WTC11 (cell line): ENCODE data around the gene LRRC4B. TPM values are rescaled to one million over a fixed set of nuclear protein-coding genes. Genes with fewer than 3 reads are reported as not detected.

Experiments used
- ATAC-seq: fragments of 200-7000 bp; cut with Tn5 transposase; 2 replicates; pipeline ENCODE4 v1.10.0; 2021; ENCODE audit warnings: mild to moderate bottlenecking, moderate library complexity
- CTCF ChIA-PET: fragments of 300-600 bp; sonication (Branson Sonifier 250); formaldehyde crosslinking; loops from one replicate; lab custom pipeline; 2021; ENCODE audit warnings: antibody characterized with exemption; lab: Charles Lee
- POLR2A ChIA-PET: fragments of 350-600 bp; sonication (Branson Sonifier 250); formaldehyde crosslinking; loops from one replicate; lab custom pipeline; 2021; ENCODE audit warnings: antibody characterized with exemption; lab: Charles Lee
- DNase-seq: peaks from one replicate; pipeline ENCODE4 v3.0.0; 2021; ENCODE audit warnings: low spot score
- H3K27ac Mint-ChIP-seq: 2 replicates; pipeline ENCODE4 v1.8.0; 2021; ENCODE audit warnings: mixed read lengths
- H3K27me3 Mint-ChIP-seq: 2 replicates; pipeline ENCODE4 v1.8.0; 2021; ENCODE audit warnings: low read depth, mild to moderate bottlenecking, moderate library complexity, mixed read lengths
- H3K36me3 Mint-ChIP-seq: 2 replicates; pipeline ENCODE4 v1.8.0; 2021; ENCODE audit warnings: mixed read lengths
- H3K4me1 Mint-ChIP-seq: 2 replicates; pipeline ENCODE4 v1.8.0; 2022; ENCODE audit warnings: mixed read lengths
- H3K4me3 Mint-ChIP-seq: 2 replicates; pipeline ENCODE4 v1.8.0; 2021; ENCODE audit warnings: mild to moderate bottlenecking, moderate library complexity, mixed read lengths
- H3K9me3 Mint-ChIP-seq: 2 replicates; pipeline ENCODE4 v1.8.0; 2021; ENCODE audit warnings: mixed read lengths
- AR ChIP-seq: fragments of 250-450 bp; sonication (Bioruptor Pico); IDR thresholded peaks from 2 replicates; pipeline ENCODE4 v1.9.0; 2021; ENCODE audit warnings: mild to moderate bottlenecking
- ARID4B ChIP-seq: sonication (generic); formaldehyde crosslinking; IDR thresholded peaks from 2 replicates; pipeline ENCODE4 v1.8.0; 2023; ENCODE audit warnings: missing genetic modification reagents, mild to moderate bottlenecking, borderline replicate concordance
- CREM ChIP-seq: sonication (generic); formaldehyde crosslinking; IDR thresholded peaks from 2 replicates; pipeline ENCODE4 v1.8.1; 2022; ENCODE audit warnings: mild to moderate bottlenecking, missing genetic modification reagents, moderate library complexity
- FOXP4 ChIP-seq: sonication (generic); formaldehyde crosslinking; IDR thresholded peaks from 2 replicates; pipeline ENCODE4 v1.8.0; 2022; ENCODE audit warnings: mild to moderate bottlenecking, missing genetic modification reagents
- JAZF1 ChIP-seq: fragments of 250-450 bp; sonication (Bioruptor Pico); IDR thresholded peaks from 2 replicates; pipeline ENCODE4 v1.9.0; 2021; ENCODE audit warnings: moderate library complexity, mild to moderate bottlenecking, inconsistent platforms
- MYBL2 ChIP-seq: sonication (generic); formaldehyde crosslinking; IDR thresholded peaks from 2 replicates; pipeline ENCODE4 v1.8.1; 2023; ENCODE audit warnings: mild to moderate bottlenecking, moderate library complexity, missing genetic modification reagents
- TCF7 ChIP-seq: sonication (generic); formaldehyde crosslinking; IDR thresholded peaks from 2 replicates; pipeline ENCODE4 v1.8.0; 2022; ENCODE audit warnings: mild to moderate bottlenecking, low read depth, missing genetic modification reagents, moderate library complexity
- TEAD1 ChIP-seq: sonication (generic); formaldehyde crosslinking; IDR thresholded peaks from 2 replicates; pipeline ENCODE4 v1.8.0; 2022; ENCODE audit warnings: mild to moderate bottlenecking, missing genetic modification reagents
- TP53 ChIP-seq: sonication (generic); formaldehyde crosslinking; IDR thresholded peaks from 2 replicates; pipeline ENCODE4 v1.8.1; 2023; ENCODE audit warnings: mild to moderate bottlenecking, missing genetic modification reagents
- ZNF121 ChIP-seq: sonication (generic); formaldehyde crosslinking; IDR thresholded peaks from 2 replicates; pipeline ENCODE4 v1.8.0; 2023; ENCODE audit warnings: missing genetic modification reagents
- ZNF263 ChIP-seq: sonication (generic); formaldehyde crosslinking; IDR thresholded peaks from 2 replicates; pipeline ENCODE4 v1.8.1; 2022; ENCODE audit warnings: low read depth, mild to moderate bottlenecking, moderate library complexity, missing genetic modification reagents
- ZNF512 ChIP-seq: sonication (generic); formaldehyde crosslinking; IDR thresholded peaks from 2 replicates; pipeline ENCODE4 v1.8.1; 2022; ENCODE audit warnings: missing genetic modification reagents, borderline replicate concordance
- ZNF532 ChIP-seq: fragments of 250-450 bp; sonication (Bioruptor Pico); IDR thresholded peaks from 2 replicates; pipeline ENCODE4 v1.9.0; 2021; ENCODE audit warnings: mild to moderate bottlenecking, borderline replicate concordance
- ZNF671 ChIP-seq: fragments of 250-450 bp; sonication (Bioruptor Pico); IDR thresholded peaks from 2 replicates; pipeline ENCODE4 v1.8.0; 2021; ENCODE audit warnings: mild to moderate bottlenecking
- ZSCAN18 ChIP-seq: fragments of 250-450 bp; sonication (Bioruptor Pico); IDR thresholded peaks from 2 replicates; pipeline ENCODE4 v2.1.2; 2022; ENCODE audit warnings: mild to moderate bottlenecking, moderate library complexity
- total RNA-seq: library from RNA; stranded (reverse); gene quantifications from 3 replicates; pipeline ENCODE4 v1.2.3, GENCODE V29; 2021

The LRRC4B gene
- total RNA-seq, 1 experiment from 2014 or later, result 10.0 TPM

- TF ChIP-seq ZNF532 (CRISPR knock-in tag), result no peak
These were observed 18.9 kb downstream of the LRRC4B start (continued) for GRCh38 chr19:50549059-50549926.

- Mint-ChIP-seq H3K4me1 (peaks cover 19% of the 10 kb centered on the region), H3K9me3 (no peaks in the 10 kb centered on the region), H3K4me3 (no peak overlapping the region), H3K27ac (no peak overlapping the region), H3K36me3 (no peaks in the 10 kb centered on the region), H3K27me3 (peaks cover 38% of the 10 kb centered on the region)
- ChIA-PET POLR2A (no interaction called here), CTCF (interaction anchor here (0.9 to 2.0 kb wide), 4 partner anchors 8 to 11 kb away, joined by 5 to 22 read pairs (median 14); no protein-coding TSS in a partner anchor)
- ATAC-seq (no peak), DNase-seq (no peak)
- TF ChIP-seq ZSCAN18 (CRISPR knock-in tag) (no peak), TEAD1 (CRISPR knock-in tag) (no peak), CREM (CRISPR knock-in tag) (no peak), JAZF1 (CRISPR knock-in tag) (no peak), ZNF263 (no peak), AR (no peak), ZNF121 (CRISPR knock-in tag) (no peak), FOXP4 (no peak), ARID4B (no peak), MYBL2 (CRISPR knock-in tag) (no peak), ZNF671 (no peak), ZNF512 (CRISPR knock-in tag) (no peak), TCF7 (CRISPR knock-in tag) (no peak), TP53 (CRISPR knock-in tag) (no peak)
These were observed 19.8 kb downstream of the LRRC4B start for GRCh38 chr19:50548191-50549058.
